CD4-positive, alpha-beta T cell (primary cell): ENCODE measurements around the gene TTN. TPM values are rescaled to one million over a fixed set of nuclear protein-coding genes. Genes with fewer than 3 reads are reported as not detected.

Experiments used
- ATAC-seq: fragments of 200-7000 bp; cut with Tn5 transposase; one replicate; pipeline ENCODE4 v1.10.0; 2022; ENCODE audit warnings: mild to moderate bottlenecking; ENCODE audit not compliant: poor library complexity
- CTCF ChIA-PET: fragments of 350-600 bp; sonication (Branson Sonifier 250); formaldehyde crosslinking; loops from one replicate; lab custom pipeline; 2021; ENCODE audit warnings: antibody characterized with exemption, inconsistent platforms; lab: Charles Lee
- POLR2A ChIA-PET: fragments of 350-600 bp; sonication (Branson Sonifier 250); formaldehyde crosslinking; loops from one replicate; lab custom pipeline; 2021; ENCODE audit warnings: antibody characterized with exemption, inconsistent platforms; lab: Charles Lee
- DNase-seq, 14 experiments: peaks; one replicate each; pipeline ENCODE4 v3.0.0-alpha.2; 2013 to 2020; ENCODE audit warnings: mixed read lengths in 2 of 14
- H3K27ac ChIP-seq, 2 donors: one replicate each; pipeline versions ENCODE4 v1.5.1 to v1.7.0; 2013; ENCODE audit warnings: low read length in 2 of 2, low read depth in 1 of 2, mild to moderate bottlenecking in 1 of 2
- H3K27me3 ChIP-seq, 2 experiments: 1 replicate in 1 of 2; 2 replicates in 1 of 2; pipeline versions ENCODE4 v1.6.1 to v1.7.0; 2013; ENCODE audit warnings: low read length in 2 of 2, control low read depth in 1 of 2, mild to moderate bottlenecking in 1 of 2, moderate library complexity in 1 of 2; ENCODE audit not compliant: insufficient read depth in 2 of 2, control insufficient read depth in 1 of 2
- H3K36me3 ChIP-seq: one replicate; pipeline ENCODE4 v1.6.1; 2013; ENCODE audit warnings: low read length, control low read depth; ENCODE audit not compliant: insufficient read depth
- H3K4me1 ChIP-seq: one replicate; pipeline ENCODE4 v1.6.1; 2013; ENCODE audit warnings: low read length, control low read depth; ENCODE audit not compliant: insufficient read depth
- H3K4me3 ChIP-seq: one replicate; pipeline ENCODE4 v1.5.1; 2013; ENCODE audit warnings: mild to moderate bottlenecking, low read length, moderate library complexity
- H3K9me3 ChIP-seq, 2 experiments: 1 replicate in 1 of 2; 2 replicates in 1 of 2; pipeline versions ENCODE4 v1.6.1 to v1.7.0; 2013; ENCODE audit warnings: low read length in 2 of 2, mild to moderate bottlenecking in 2 of 2, control low read depth in 1 of 2, moderate library complexity in 1 of 2; ENCODE audit not compliant: control insufficient read depth in 1 of 2, insufficient read depth in 1 of 2
- H3K27ac Mint-ChIP-seq: one replicate; pipeline ENCODE4 v1.8.0; 2020; ENCODE audit warnings: mixed read lengths
- H3K27me3 Mint-ChIP-seq: one replicate; pipeline ENCODE4 v1.8.0; 2021; ENCODE audit warnings: mixed read lengths
- H3K36me3 Mint-ChIP-seq: one replicate; pipeline ENCODE4 v1.8.0; 2021; ENCODE audit warnings: low read depth, mixed read lengths
- H3K4me1 Mint-ChIP-seq: one replicate; pipeline ENCODE4 v1.8.0; 2021; ENCODE audit warnings: low read depth, mixed read lengths
- H3K4me3 Mint-ChIP-seq: one replicate; pipeline ENCODE4 v1.8.0; 2020; ENCODE audit warnings: mild to moderate bottlenecking, mixed read lengths
- H3K9me3 Mint-ChIP-seq: one replicate; pipeline ENCODE4 v1.8.0; 2020; ENCODE audit warnings: mixed read lengths
- CTCF ChIP-seq: fragments of 200-600 bp; IDR thresholded peaks from one replicate; pipeline ENCODE4 v1.8.0; 2022; ENCODE audit warnings: antibody characterized with exemption, mild to moderate bottlenecking
- intact Hi-C, 2 experiments: fragments of 100-400 bp; cut with DNase I in 1 of 2; cut with micrococcal nuclease in 1 of 2; formaldehyde crosslinking; loops; one replicate each; pipeline versions ENCODE4 v1.15.1 to v1.9.0; 2023 to 2025; cut with DNase I, micrococcal nuclease
- total RNA-seq, 174 experiments: library from RNA in 2 of 174; stranded (reverse) in 2 of 174; gene quantifications; one replicate each; pipeline ENCODE4 v1.2.3 and lab custom pipeline; 2021 to 2026

The TTN gene
- total RNA-seq, 2 experiments from 2014 or later, result 27.5 to 29.2 TPM

DNA sequence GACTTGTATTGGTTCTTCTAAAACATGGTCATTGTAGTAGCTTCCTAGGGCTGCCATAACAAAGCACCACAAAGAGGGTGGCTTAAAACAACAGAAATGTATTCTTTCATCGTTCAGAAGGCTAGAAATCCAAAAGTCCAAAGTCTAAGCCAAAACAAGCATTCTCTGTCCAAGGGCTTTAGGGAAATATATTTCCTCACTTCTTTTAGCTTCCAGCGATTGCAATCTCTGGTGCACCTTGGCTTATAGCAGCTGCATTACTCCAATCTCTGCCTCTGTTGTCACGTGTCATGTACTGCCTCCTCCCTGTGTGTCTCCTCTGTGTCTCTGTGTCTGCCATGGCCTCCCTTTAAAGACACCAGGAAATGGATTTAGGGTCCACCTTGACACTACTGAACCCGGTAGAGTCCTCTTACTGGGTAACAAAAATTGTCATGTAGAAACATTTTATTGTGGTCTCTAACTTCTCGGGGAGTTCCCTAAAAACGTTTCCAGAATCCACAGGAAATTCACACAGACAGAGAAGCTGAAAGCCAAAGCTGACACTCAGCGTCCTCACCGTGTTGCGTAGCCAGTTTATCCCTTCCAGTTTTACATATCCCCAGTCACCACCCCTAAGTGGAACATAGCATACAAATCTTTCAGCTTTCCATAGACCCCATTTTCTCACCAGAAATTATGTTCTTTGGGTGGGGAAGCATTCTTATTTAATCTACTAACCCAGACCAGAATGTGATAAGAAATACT is 20.7 kb upstream of the TTN start:
- H3K27me3 ChIP-seq, result no peaks in the 10 kb centered on the region
- no peak overlapping the region for H3K4me3 ChIP-seq
- peaks cover 21% of the 10 kb centered on the region for H3K4me1 Mint-ChIP-seq
- H3K27ac ChIP-seq, result no peak overlapping the region
- no peak overlapping the region for H3K4me3 Mint-ChIP-seq
- H3K36me3 Mint-ChIP-seq, result peaks cover 43% of the 10 kb centered on the region
- H3K4me1 ChIP-seq, result peaks cover 3% of the 10 kb centered on the region
- ATAC-seq, result no peak
- POLR2A ChIA-PET, result no interaction called here
- no peaks in the 10 kb centered on the region for H3K27me3 Mint-ChIP-seq
- TF ChIP-seq CTCF, result no peak
- H3K9me3 ChIP-seq, result no peaks in the 10 kb centered on the region
- DNase-seq, result no peak
- intact Hi-C loops, result no loop called here
- CTCF ChIA-PET, result no interaction called here
- H3K9me3 Mint-ChIP-seq, result peaks cover 6% of the 10 kb centered on the region
- no peak overlapping the region for H3K27ac Mint-ChIP-seq
- no peaks in the 10 kb centered on the region for H3K36me3 ChIP-seq

GRCh38 chr2:178827111-178827510 is 19.9 kb upstream of the TTN start:
- POLR2A ChIA-PET, result no interaction called here

DNA sequence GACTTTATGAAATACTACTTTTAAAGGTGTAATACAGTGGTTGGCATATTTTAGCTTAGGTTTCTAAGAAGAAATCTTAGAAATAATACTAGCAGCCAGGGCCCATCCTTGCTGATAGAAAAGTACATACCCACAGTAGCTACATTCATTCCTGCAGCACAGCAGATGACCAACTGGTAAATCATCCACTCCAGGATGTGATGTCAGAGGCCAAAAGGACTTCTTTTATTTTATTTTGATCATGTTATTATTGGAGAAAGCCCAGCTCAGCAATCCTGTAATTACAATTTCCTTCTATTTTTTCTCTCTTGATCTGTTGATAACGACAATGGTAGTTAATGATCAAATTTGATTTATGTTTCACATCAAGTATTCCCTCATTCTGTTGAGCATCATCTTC is 18.0 kb upstream of the TTN start:
- H3K4me3 ChIP-seq, result no peak overlapping the region
- CTCF ChIA-PET, result no interaction called here
- no peak for ATAC-seq

More at GRCh38 chr2:178827111-178827510, 19.9 kb upstream of the TTN start:
- no peak overlapping the region for H3K27ac ChIP-seq
- no peak overlapping the region for H3K4me3 Mint-ChIP-seq
- CTCF ChIA-PET, result no interaction called here
- H3K4me1 Mint-ChIP-seq, result peaks cover 21% of the 10 kb centered on the region
- no peak overlapping the region for H3K4me3 ChIP-seq
- no peaks in the 10 kb centered on the region for H3K36me3 ChIP-seq
- H3K4me1 ChIP-seq, result peaks cover 3% of the 10 kb centered on the region
- H3K9me3 ChIP-seq, result no peaks in the 10 kb centered on the region
- H3K9me3 Mint-ChIP-seq, result peaks cover 6% of the 10 kb centered on the region
- H3K27me3 Mint-ChIP-seq, result no peaks in the 10 kb centered on the region
- H3K27ac Mint-ChIP-seq, result no peak overlapping the region
- H3K36me3 Mint-ChIP-seq, result peaks cover 43% of the 10 kb centered on the region
- no peaks in the 10 kb centered on the region for H3K27me3 ChIP-seq
- intact Hi-C loops, result no loop called here
- TF ChIP-seq CTCF, result no peak
- ATAC-seq, result no peak
- DNase-seq, result no peak

More for the DNA sequence above, 18.0 kb upstream of the TTN start:
- no peaks in the 10 kb centered on the region for H3K27me3 Mint-ChIP-seq
- POLR2A ChIA-PET, result no interaction called here
- intact Hi-C loops, result no loop called here
- H3K9me3 Mint-ChIP-seq, result peaks cover 6% of the 10 kb centered on the region
- H3K4me1 ChIP-seq, result no peaks in the 10 kb centered on the region
- no peaks in the 10 kb centered on the region for H3K27me3 ChIP-seq
- H3K4me3 Mint-ChIP-seq, result no peak overlapping the region
- peaks cover 36% of the 10 kb centered on the region for H3K36me3 Mint-ChIP-seq
- DNase-seq, result no peak
- no peak for TF ChIP-seq CTCF
- peaks cover 15% of the 10 kb centered on the region for H3K4me1 Mint-ChIP-seq
- H3K36me3 ChIP-seq, result no peaks in the 10 kb centered on the region
- H3K27ac Mint-ChIP-seq, result no peak overlapping the region
- no peaks in the 10 kb centered on the region for H3K9me3 ChIP-seq
- H3K27ac ChIP-seq, result no peak overlapping the region
